Astrocyte of the cerebellum (primary cell): ENCODE results near the gene INSM2.

Source experiments
- DNase-seq: peaks from one replicate; pipeline ENCODE4 v3.0.0-alpha.2; 2011; ENCODE audit warnings: low read depth
- H3K4me3 ChIP-seq: 2 replicates; pipeline ENCODE4 v1.5.1; 2011; ENCODE audit warnings: mild to moderate bottlenecking, low read depth, low read length, moderate library complexity
- in situ Hi-C: cut with HindIII; loops from 2 replicates; pipeline ENCODE4 v1.10.0; 2017; ENCODE audit warnings: low sequenced_read_pairs
- TF ChIP-seq, protein P1 (sequence below): IDR thresholded peaks from 2 replicates; pipeline ENCODE4 v1.5.1; 2012; ENCODE audit warnings: low read length, low read depth, moderate library complexity, mild to moderate bottlenecking; ENCODE audit errors: missing control alignments

Gene INSM2

DNA sequence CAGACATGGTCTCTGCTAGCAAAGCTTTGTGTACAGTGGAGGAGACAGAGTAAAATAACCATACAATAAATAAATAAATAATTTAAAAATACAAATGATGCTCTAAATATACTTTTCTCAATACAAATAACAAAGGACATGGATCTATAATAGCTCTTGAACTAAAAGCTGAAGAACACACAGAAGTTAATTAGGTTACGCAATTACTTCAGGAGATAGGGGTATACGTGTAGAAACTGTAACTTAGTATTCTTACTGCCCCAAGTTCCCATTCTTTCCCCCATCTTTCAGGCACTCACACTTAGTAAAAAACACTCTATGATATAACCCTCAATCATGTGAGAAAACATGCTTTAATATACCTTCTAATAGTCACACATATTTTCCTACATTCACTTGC lies 44.2 kb downstream of the INSM2 start:
- TF ChIP-seq, protein P1, sequence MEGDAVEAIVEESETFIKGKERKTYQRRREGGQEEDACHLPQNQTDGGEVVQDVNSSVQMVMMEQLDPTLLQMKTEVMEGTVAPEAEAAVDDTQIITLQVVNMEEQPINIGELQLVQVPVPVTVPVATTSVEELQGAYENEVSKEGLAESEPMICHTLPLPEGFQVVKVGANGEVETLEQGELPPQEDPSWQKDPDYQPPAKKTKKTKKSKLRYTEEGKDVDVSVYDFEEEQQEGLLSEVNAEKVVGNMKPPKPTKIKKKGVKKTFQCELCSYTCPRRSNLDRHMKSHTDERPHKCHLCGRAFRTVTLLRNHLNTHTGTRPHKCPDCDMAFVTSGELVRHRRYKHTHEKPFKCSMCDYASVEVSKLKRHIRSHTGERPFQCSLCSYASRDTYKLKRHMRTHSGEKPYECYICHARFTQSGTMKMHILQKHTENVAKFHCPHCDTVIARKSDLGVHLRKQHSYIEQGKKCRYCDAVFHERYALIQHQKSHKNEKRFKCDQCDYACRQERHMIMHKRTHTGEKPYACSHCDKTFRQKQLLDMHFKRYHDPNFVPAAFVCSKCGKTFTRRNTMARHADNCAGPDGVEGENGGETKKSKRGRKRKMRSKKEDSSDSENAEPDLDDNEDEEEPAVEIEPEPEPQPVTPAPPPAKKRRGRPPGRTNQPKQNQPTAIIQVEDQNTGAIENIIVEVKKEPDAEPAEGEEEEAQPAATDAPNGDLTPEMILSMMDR: no peak
- in situ Hi-C loops: no loop called here
- DNase-seq: no peak
- H3K4me3 ChIP-seq: no peak overlapping the region

DNA sequence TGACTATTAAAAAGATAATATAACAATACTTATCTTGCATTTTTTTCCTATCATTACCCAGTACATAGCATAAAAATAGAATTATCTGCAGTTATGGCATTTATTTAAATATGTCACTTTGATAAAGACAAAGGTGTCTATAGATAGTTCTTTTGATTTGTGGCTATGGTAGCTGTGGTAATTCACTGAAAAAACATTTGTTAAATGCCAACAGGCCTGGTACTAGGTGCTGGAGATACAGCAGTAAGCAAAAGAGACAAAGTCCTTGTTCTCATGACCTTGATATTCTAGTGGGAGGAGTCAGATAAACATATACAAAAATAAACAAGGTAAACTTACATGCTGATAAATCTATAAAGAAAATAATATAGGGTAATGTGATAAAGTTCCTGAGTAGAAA lies 44.7 kb downstream of the INSM2 start:
- TF ChIP-seq, protein P1: no peak
- H3K4me3 ChIP-seq: no peak overlapping the region
- in situ Hi-C loops: no loop called here
- DNase-seq: no peak
